Central memory CD8-positive, alpha-beta T cell (primary cell): ENCODE data around the gene DHDDS.

Source experiments
- ATAC-seq: fragments of 150-1000 bp; cut with Tn5 transposase; replicated peaks from 2 replicates; pipeline ENCODE4 v1.10.0; 2022; ENCODE audit warnings: mild to moderate bottlenecking, moderate FRiP score, moderate number of reproducible peaks; ENCODE audit not compliant: poor library complexity, severe bottlenecking; ENCODE audit errors: extremely low read depth
- DNase-seq, 2 donors: peaks; one replicate each; pipeline ENCODE4 v3.0.0; 2021; ENCODE audit warnings: low spot score in 2 of 2
- H3K27ac Mint-ChIP-seq: one replicate; pipeline ENCODE4 v1.8.0; 2022; ENCODE audit warnings: low read depth, mild to moderate bottlenecking, moderate library complexity, mixed read lengths
- H3K27me3 Mint-ChIP-seq: one replicate; pipeline ENCODE4 v1.8.0; 2022; ENCODE audit warnings: mixed read lengths
- H3K36me3 Mint-ChIP-seq: one replicate; pipeline ENCODE4 v1.8.0; 2022; ENCODE audit warnings: mild to moderate bottlenecking, moderate library complexity, mixed read lengths; ENCODE audit not compliant: insufficient read depth
- H3K4me1 Mint-ChIP-seq: one replicate; pipeline ENCODE4 v1.8.0; 2022; ENCODE audit warnings: mixed read lengths
- H3K4me3 Mint-ChIP-seq: one replicate; pipeline ENCODE4 v1.8.0; 2022; ENCODE audit warnings: mild to moderate bottlenecking, moderate library complexity, mixed read lengths
- H3K9me3 Mint-ChIP-seq: one replicate; pipeline ENCODE4 v1.8.0; 2022; ENCODE audit warnings: mixed read lengths

Gene DHDDS

DNA sequence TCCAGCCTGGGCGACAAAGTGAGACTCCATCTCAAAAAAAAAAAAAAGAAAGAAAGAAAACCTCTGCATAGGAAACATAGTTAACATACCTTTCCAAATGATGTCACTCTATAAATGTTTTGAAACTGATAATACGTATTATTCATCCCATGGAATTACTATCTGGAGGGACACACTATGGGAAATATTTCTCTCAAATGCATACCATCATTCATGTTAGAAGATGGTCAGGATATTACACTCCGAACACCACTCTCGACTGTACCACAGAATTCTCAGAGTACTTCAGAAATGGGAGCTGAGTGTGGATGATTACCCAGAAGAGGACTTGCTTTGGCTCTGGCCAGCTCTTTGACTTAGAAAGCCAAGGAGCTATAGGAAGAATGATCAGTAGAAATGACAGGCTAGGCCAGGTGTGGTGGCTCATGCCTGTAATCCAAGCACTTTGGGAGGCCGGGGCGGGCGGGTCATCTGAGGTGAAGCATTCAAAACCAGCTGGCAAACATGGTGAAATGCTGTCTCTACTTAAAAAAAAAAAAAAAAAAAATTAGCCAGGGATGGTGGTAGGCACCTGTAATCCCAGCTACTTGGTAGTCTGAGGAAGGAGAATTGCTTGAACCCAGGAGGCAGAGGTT is 26.7 kb upstream of the DHDDS start:
- Mint-ChIP-seq H3K36me3 (peaks cover 4% of the 10 kb centered on the region), H3K27ac (no peak overlapping the region), H3K4me1 (peaks cover 15% of the 10 kb centered on the region), H3K9me3 (no peaks in the 10 kb centered on the region), H3K27me3 (peaks cover 75% of the 10 kb centered on the region), H3K4me3 (no peak overlapping the region)
- ATAC-seq (no peak), DNase-seq (no peak)

DNA sequence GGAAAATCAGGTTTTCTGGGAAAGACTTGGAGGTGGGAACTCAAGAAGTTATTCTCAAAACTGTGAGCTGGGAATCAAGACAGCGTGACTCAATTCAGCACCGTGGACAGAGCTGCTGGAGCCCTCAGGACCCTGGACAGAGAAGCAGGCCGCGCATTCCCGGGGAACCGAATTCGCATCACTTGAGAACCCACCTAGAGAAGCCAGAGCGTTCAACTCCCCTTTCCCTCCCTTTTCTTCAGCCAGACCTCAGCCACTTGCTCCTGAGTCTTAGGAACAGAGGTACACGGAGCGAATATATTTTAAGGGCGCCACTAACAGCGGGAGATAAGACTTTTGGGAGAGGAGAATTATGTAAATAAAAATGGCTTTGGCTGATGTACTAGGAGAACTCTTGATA is 23.5 kb upstream of the DHDDS start:
- Mint-ChIP-seq H3K36me3 (peaks cover 9% of the 10 kb centered on the region), H3K9me3 (no peaks in the 10 kb centered on the region), H3K27ac (no peak overlapping the region), H3K4me1 (peaks cover 28% of the 10 kb centered on the region), H3K27me3 (peaks cover 75% of the 10 kb centered on the region), H3K4me3 (peak overlapping the region; percentile 14)
- no peak for ATAC-seq
- peak; percentile 68 to 79 for DNase-seq

DNA sequence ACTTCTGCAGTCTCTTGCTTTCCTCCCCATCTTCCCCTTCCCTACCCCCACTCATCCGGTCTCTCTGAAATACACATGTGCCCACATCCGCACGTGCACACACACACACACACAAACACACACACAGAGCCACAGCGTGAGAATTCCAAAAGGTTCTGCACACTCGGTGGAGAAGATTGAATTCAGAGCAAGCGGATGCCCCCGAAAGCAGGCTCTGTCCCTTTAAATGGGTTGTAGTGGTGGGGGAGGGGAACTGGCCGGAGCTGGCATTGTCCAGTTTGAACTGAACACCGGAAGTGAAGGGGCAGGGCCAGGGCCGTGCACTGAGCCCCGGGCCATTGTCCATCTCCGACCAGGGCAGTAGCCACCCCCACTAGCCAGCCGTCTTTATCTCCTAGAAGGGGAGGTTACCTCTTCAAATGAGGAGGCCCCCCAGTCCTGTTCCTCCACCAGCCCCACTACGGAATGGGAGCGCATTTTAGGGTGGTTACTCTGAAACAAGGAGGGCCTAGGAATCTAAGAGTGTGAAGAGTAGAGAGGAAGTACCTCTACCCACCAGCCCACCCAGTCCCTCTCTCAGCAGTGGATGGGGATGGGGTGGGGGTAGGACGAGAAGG is 22.8 kb upstream of the DHDDS start:
- H3K36me3 Mint-ChIP-seq, result peaks cover 9% of the 10 kb centered on the region
- H3K9me3 Mint-ChIP-seq, result no peaks in the 10 kb centered on the region
- peaks cover 28% of the 10 kb centered on the region for H3K4me1 Mint-ChIP-seq
- H3K27ac Mint-ChIP-seq, result no peak overlapping the region
- ATAC-seq, result peak; percentile 14
- peak overlapping the region; percentile 14 for H3K4me3 Mint-ChIP-seq
- no peak for DNase-seq
- peaks cover 75% of the 10 kb centered on the region for H3K27me3 Mint-ChIP-seq

- Mint-ChIP-seq H3K27me3 (peaks cover 78% of the 10 kb centered on the region), H3K9me3 (no peaks in the 10 kb centered on the region), H3K4me3 (peak within 1 kb of the TSS; percentile 14), H3K4me1 (peaks cover 28% of the 10 kb centered on the region), H3K27ac (no peak within 1 kb of the TSS), H3K36me3 (peaks cover 9% of the 10 kb centered on the region)
- no peak for ATAC-seq
- DNase-seq, result no peak
Observed at GRCh38 chr1:26410706-26411623, 21.2 kb upstream of the DHDDS start, which contains the start of gene LIN28A. TSS of gene LIN28A (plus strand) at chr1:26410817. CDS start at chr1:26410892, 75 bp downstream.

GRCh38 chr1:26411624-26412074 is 20.5 kb upstream of the DHDDS start:
- Mint-ChIP-seq H3K27ac (no peak overlapping the region), H3K4me1 (peaks cover 28% of the 10 kb centered on the region), H3K4me3 (no peak overlapping the region), H3K36me3 (peaks cover 9% of the 10 kb centered on the region), H3K9me3 (no peaks in the 10 kb centered on the region), H3K27me3 (peaks cover 78% of the 10 kb centered on the region)
- DNase-seq, result no peak
- ATAC-seq, result no peak

- Mint-ChIP-seq H3K4me1 (peaks cover 28% of the 10 kb centered on the region), H3K27ac (no peak overlapping the region), H3K9me3 (no peaks in the 10 kb centered on the region), H3K36me3 (peaks cover 7% of the 10 kb centered on the region), H3K27me3 (peaks cover 78% of the 10 kb centered on the region), H3K4me3 (no peak overlapping the region)
- DNase-seq (no peak), ATAC-seq (no peak)
Observed at GRCh38 chr1:26412180-26412840, 19.8 kb upstream of the DHDDS start.

GRCh38 chr1:26413031-26413430 is 19.1 kb upstream of the DHDDS start:
- H3K4me1 Mint-ChIP-seq, result peaks cover 28% of the 10 kb centered on the region
- no peak overlapping the region for H3K4me3 Mint-ChIP-seq
- peaks cover 78% of the 10 kb centered on the region for H3K27me3 Mint-ChIP-seq
- no peak for DNase-seq
- peaks cover 7% of the 10 kb centered on the region for H3K36me3 Mint-ChIP-seq
- H3K27ac Mint-ChIP-seq, result no peak overlapping the region
- ATAC-seq, result no peak
- H3K9me3 Mint-ChIP-seq, result no peaks in the 10 kb centered on the region

DNA sequence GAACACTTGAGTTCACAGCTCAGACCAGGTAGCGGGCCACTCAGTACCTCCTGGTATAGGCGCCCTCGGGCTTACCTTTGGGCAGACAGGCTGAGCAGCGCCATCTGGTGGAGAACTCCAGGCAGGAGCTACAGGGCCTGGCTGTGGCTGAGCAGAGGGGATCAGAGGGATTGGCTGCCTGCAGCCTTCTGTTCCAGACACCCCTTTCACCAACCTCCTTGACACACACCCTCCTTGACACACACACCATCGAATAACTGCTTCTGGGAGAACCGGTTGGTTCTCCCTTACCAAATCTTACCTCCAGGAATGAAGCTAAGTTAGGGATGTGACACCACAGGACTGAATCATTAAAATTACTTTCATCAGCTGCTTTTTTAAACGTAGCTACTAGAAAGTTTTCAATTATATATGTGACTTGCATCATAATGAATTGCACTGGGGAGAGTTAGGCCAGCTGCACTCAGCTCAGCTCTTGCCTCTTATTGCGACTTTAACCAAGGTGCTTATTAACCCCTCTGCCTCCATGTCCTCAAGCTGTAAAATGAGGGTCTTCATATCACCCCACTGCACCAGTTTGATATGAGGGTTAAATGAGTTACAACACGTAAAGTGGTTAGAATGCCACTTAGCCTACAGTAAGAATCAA is 14.9 kb upstream of the DHDDS start:
- Mint-ChIP-seq H3K9me3 (no peaks in the 10 kb centered on the region), H3K36me3 (peaks cover 2% of the 10 kb centered on the region), H3K27me3 (peaks cover 66% of the 10 kb centered on the region), H3K4me3 (no peak overlapping the region), H3K27ac (no peak overlapping the region), H3K4me1 (no peaks in the 10 kb centered on the region)
- DNase-seq, result peak; percentile 73 to 81
- peak; percentile 98 for ATAC-seq

DNA sequence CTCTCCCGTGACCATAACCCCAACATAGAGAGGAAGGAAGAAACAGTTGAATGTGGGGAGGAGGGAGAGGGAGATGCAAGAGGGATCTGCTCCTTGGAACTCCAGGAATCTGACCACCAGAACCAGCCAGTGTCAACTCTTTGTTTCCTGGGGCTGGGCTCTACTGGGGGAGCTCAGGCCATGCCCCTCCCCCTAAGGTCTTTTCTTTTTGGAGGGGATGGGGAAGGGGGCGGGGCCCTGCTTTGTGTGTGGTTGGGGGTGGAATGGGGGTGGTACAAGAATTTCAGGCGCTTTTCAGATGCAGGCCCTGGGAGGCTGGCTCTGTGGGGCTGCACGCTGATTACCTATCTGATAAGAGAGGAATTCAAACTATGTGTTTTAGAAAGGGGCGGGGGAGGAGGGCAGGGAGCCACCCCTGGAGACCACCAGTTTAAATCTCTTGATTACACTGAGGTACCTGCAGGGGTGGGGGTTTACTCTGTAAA is 13.2 kb upstream of the DHDDS start:
- ATAC-seq, result no peak
- H3K27me3 Mint-ChIP-seq, result peaks cover 57% of the 10 kb centered on the region
- H3K36me3 Mint-ChIP-seq, result no peaks in the 10 kb centered on the region
- no peaks in the 10 kb centered on the region for H3K9me3 Mint-ChIP-seq
- no peak overlapping the region for H3K27ac Mint-ChIP-seq
- H3K4me1 Mint-ChIP-seq, result no peaks in the 10 kb centered on the region
- DNase-seq, result no peak
- H3K4me3 Mint-ChIP-seq, result no peak overlapping the region

GRCh38 chr1:26419494-26419893 is 12.6 kb upstream of the DHDDS start:
- Mint-ChIP-seq H3K27me3 (peaks cover 51% of the 10 kb centered on the region), H3K4me3 (no peak overlapping the region)

GRCh38 chr1:26429721-26430120 is 2.4 kb upstream of the DHDDS start:
- H3K36me3 Mint-ChIP-seq, result peaks cover 8% of the 10 kb centered on the region
- DNase-seq (no peak), ATAC-seq (no peak)
- peaks cover 30% of the 10 kb centered on the region for H3K27me3 Mint-ChIP-seq
- H3K9me3 Mint-ChIP-seq, result no peaks in the 10 kb centered on the region
- peaks cover 19% of the 10 kb centered on the region for H3K4me1 Mint-ChIP-seq
- no peak overlapping the region for H3K4me3 Mint-ChIP-seq
- no peak overlapping the region for H3K27ac Mint-ChIP-seq

More at GRCh38 chr1:26419494-26419893, 12.6 kb upstream of the DHDDS start:
- ATAC-seq (no peak), DNase-seq (no peak)
- Mint-ChIP-seq H3K27ac (no peak overlapping the region), H3K4me1 (no peaks in the 10 kb centered on the region), H3K9me3 (no peaks in the 10 kb centered on the region), H3K36me3 (no peaks in the 10 kb centered on the region)

DNA sequence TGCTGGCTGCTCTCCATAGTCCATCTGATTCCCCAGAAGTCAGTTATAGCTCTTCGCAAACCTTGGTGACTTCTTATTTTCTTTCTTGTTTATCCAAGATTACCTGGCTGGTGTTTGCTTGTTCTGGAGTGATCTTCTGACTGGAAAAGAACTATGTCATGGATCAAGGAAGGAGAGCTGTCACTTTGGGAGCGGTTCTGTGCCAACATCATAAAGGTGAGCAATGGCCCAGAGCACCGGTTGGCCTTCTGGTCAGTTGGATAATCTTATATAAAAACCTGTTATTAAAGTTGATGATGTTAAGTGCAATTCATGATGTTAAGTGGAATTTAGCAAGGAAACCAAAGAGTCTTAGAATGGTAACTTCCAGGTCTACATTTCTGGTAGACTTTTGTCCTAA is 672 bp downstream of the DHDDS start:
- peaks cover 19% of the 10 kb centered on the region for H3K4me1 Mint-ChIP-seq
- peaks cover 12% of the 10 kb centered on the region for H3K36me3 Mint-ChIP-seq
- ATAC-seq (peak; percentile 3), DNase-seq (no peak)
- H3K27ac Mint-ChIP-seq, result peak overlapping the region; percentile 96
- peaks cover 8% of the 10 kb centered on the region for H3K27me3 Mint-ChIP-seq
- peak overlapping the region; percentile 90 for H3K4me3 Mint-ChIP-seq
- H3K9me3 Mint-ChIP-seq, result no peaks in the 10 kb centered on the region
